Sigmoid colon (tissue), 7 donors: ENCODE data around the gene IGF2R. TPM values are rescaled to one million over a fixed set of nuclear protein-coding genes. Genes with fewer than 3 reads are reported as not detected.

Experiments
- DNase-seq: peaks from one replicate; pipeline ENCODE4 v3.0.0-alpha.2; 2019
- H3K27ac ChIP-seq, 4 donors: fragments of 200-600 bp; sonication (generic); one replicate each; pipeline ENCODE4 v1.5.1; 2016 to 2019; ENCODE audit warnings: mild to moderate bottlenecking in 1 of 4
- H3K27me3 ChIP-seq, 3 donors: fragments of 200-600 bp; sonication (generic); one replicate each; pipeline ENCODE4 v1.5.1; 2019; ENCODE audit warnings: mild to moderate bottlenecking in 1 of 3
- H3K36me3 ChIP-seq, 4 donors: fragments of 200-600 bp; sonication (generic); one replicate each; pipeline ENCODE4 v1.5.1; 2016 to 2019
- H3K4me1 ChIP-seq, 4 donors: fragments of 200-600 bp; sonication (generic); one replicate each; pipeline ENCODE4 v1.5.1; 2017 to 2019
- H3K4me3 ChIP-seq, 4 donors: fragments of 200-600 bp; sonication (generic); one replicate each; pipeline ENCODE4 v1.5.1; 2017 to 2019; ENCODE audit warnings: mild to moderate bottlenecking in 2 of 4, moderate library complexity in 1 of 4
- H3K9me3 ChIP-seq, 4 donors: fragments of 200-600 bp in 3 of 4; sonication (generic) in 3 of 4; one replicate each; pipeline versions ENCODE4 v1.5.1 to v1.6.1; 2013 to 2019
- EP300 ChIP-seq, 4 donors: sonication (generic); formaldehyde crosslinking; IDR thresholded peaks; one replicate each; pipeline ENCODE4 v1.6.1; 2017; ENCODE audit warnings: antibody characterized with exemption in 4 of 4
- POLR2A ChIP-seq, 2 donors: fragments of 450-650 bp; IDR thresholded peaks; one replicate each; pipeline ENCODE4 v1.6.1; 2016; ENCODE audit warnings: antibody characterized with exemption in 2 of 2, mild to moderate bottlenecking in 2 of 2, moderate library complexity in 2 of 2
- POLR2AphosphoS5 ChIP-seq, 4 donors: sonication (generic); formaldehyde crosslinking; IDR thresholded peaks; one replicate each; pipeline ENCODE4 v1.6.1; 2017; ENCODE audit warnings: antibody characterized with exemption in 4 of 4
- WGBS, 2 donors: extraction: QIAGEN DNeasy Blood & Tissue Kit; methylation state at CpG; one replicate each; pipeline ENCODE4 v1.1.7; 2013; 5-methylcytosine and 5-hydroxymethylcytosine counted together
- intact Hi-C: fragments of 100-400 bp; cut with DNase I; formaldehyde crosslinking; loops from one replicate; pipeline ENCODE4 v1.15.1; 2023
- polyA plus RNA-seq, 3 donors: library from polyadenylated mRNA; stranded (reverse); fragments of 200-250 nt; gene quantifications; one replicate each; pipeline ENCODE4 v1.2.3, GENCODE V29; 2013
- total RNA-seq, 4 donors: library from RNA; depleted of rRNA; stranded (reverse); fragments of >200 nt; gene quantifications; one replicate each; pipeline ENCODE4 v1.1.0, GENCODE V29; 2016
- TF ChIP-seq, protein P1 (sequence below), 4 experiments: fragments of 450-650 bp in 3 of 4; fragments of 200-600 bp in 1 of 4; IDR thresholded peaks; one replicate each; pipeline ENCODE4 v1.5.1; 2016 to 2019; ENCODE audit warnings: antibody characterized with exemption in 4 of 4, mild to moderate bottlenecking in 3 of 4, moderate library complexity in 2 of 4
- donor health status: healthy with polysubstance abuse.
- donor health status: Bipolar disorder and iron deficiency.
- donor health status: healthy.

The IGF2R gene
- total and polyA plus RNA-seq, 7 donors: 3.6 to 80.9 (median 41.3) TPM

GRCh38 chr6:160127270-160128124, 158.6 kb downstream of the IGF2R start:
- Histone ChIP-seq H3K27me3 (no peaks in the 10 kb centered on the region), H3K4me3 (no peak overlapping the region), H3K4me1 (no peaks in the 10 kb centered on the region), H3K36me3 (no peaks in the 10 kb centered on the region), H3K27ac (no peak overlapping the region), H3K9me3 (no peaks in the 10 kb centered on the region)
- 94 to 96% methylated on average over 16 of the region's 16 CpGs for WGBS, 2 donors
- no peak for DNase-seq
- intact Hi-C loops: no loop called here
- TF ChIP-seq, protein P1, sequence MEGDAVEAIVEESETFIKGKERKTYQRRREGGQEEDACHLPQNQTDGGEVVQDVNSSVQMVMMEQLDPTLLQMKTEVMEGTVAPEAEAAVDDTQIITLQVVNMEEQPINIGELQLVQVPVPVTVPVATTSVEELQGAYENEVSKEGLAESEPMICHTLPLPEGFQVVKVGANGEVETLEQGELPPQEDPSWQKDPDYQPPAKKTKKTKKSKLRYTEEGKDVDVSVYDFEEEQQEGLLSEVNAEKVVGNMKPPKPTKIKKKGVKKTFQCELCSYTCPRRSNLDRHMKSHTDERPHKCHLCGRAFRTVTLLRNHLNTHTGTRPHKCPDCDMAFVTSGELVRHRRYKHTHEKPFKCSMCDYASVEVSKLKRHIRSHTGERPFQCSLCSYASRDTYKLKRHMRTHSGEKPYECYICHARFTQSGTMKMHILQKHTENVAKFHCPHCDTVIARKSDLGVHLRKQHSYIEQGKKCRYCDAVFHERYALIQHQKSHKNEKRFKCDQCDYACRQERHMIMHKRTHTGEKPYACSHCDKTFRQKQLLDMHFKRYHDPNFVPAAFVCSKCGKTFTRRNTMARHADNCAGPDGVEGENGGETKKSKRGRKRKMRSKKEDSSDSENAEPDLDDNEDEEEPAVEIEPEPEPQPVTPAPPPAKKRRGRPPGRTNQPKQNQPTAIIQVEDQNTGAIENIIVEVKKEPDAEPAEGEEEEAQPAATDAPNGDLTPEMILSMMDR (IDR thresholded peaks at IDR 0.05): no peak
- TF ChIP-seq POLR2A (IDR thresholded peaks at IDR 0.05) (no peak), EP300 (IDR thresholded peaks at IDR 0.05) (no peak), POLR2AphosphoS5 (IDR thresholded peaks at IDR 0.05) (no peak)

DNA sequence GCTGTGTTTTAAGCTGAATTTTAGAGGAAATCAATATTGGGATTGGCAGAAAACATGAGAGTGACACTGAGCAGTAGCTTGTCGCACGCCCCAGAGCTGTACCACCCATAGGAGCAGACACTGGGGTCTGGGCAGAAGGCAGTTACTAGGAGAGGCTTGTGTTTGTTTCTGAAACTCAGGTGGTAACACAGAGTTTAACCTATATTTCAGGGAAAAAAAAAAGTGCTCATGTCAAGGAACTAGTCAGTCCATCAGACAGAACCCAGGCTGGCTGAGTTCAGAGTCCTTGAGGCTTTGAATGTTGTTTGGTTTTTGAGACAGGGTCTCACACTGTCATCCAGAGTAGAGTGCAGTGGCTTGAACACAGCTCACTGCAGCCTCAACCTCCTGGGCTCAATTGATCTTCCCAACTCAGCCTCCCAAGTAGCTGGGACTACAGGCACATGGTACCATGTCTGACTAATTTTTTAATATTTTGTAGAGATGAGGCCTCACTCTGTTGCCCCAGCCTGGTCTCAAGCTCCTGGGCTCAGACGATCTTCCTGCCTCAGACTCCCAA, 159.3 kb downstream of the IGF2R start:
- intact Hi-C loops: no loop called here
- 93 to 94% methylated on average over 3 of the region's 3 CpGs for WGBS, 2 donors
- no peaks in the 10 kb centered on the region for H3K36me3 ChIP-seq
- no peak for DNase-seq
- TF ChIP-seq, protein P1 (IDR thresholded peaks at IDR 0.05): no peak
- TF ChIP-seq POLR2AphosphoS5 (IDR thresholded peaks at IDR 0.05) (no peak), EP300 (IDR thresholded peaks at IDR 0.05) (no peak), POLR2A (IDR thresholded peaks at IDR 0.05) (no peak)
- no peak overlapping the region for H3K27ac ChIP-seq
- no peaks in the 10 kb centered on the region for H3K27me3 ChIP-seq
- no peaks in the 10 kb centered on the region for H3K9me3 ChIP-seq
- no peaks in the 10 kb centered on the region for H3K4me1 ChIP-seq
- H3K4me3 ChIP-seq: no peak overlapping the region

DNA sequence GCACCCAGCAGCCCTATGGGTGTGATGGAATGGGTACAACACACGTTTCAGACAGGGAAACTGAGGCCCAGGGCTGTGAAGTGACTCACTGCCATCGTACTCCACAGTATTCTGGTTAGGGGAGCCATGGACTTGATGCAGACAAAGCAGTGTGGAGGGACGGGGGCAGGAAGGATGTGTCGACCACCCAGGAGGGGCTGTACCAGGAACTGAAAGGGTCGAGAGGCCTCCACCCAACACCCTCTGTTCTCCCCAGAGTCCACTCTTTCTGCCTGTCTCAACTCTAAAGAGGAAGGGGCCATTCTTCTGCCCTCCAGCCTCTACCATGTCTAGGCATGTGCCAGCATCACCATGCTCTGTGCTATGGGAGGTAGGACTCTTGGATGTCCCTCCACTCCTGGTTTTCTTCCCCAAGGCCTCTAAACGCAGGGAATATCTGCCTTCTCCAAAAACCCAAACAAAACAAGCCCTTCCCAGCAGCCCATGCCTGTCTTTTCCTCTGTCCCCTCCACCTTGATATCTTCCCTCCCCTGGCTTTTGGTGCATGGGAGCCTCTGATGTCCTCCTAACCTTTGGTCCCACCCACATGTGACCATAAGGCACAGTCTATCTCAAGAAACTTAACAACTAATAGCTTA, 160.1 kb downstream of the IGF2R start:
- intact Hi-C loops: no loop called here
- Histone ChIP-seq H3K9me3 (no peaks in the 10 kb centered on the region), H3K36me3 (no peaks in the 10 kb centered on the region), H3K27me3 (no peaks in the 10 kb centered on the region), H3K27ac (no peak overlapping the region), H3K4me3 (no peak overlapping the region), H3K4me1 (no peaks in the 10 kb centered on the region)
- 77 to 85% methylated on average over 6 of the region's 6 CpGs for WGBS, 2 donors
- no peak for DNase-seq
- TF ChIP-seq POLR2AphosphoS5 (IDR thresholded peaks at IDR 0.05) (no peak), EP300 (IDR thresholded peaks at IDR 0.05) (no peak), POLR2A (IDR thresholded peaks at IDR 0.05) (no peak)
- TF ChIP-seq, protein P1 (IDR thresholded peaks at IDR 0.05): no peak

GRCh38 chr6:160129881-160130615, 161.2 kb downstream of the IGF2R start:
- TF ChIP-seq POLR2A (IDR thresholded peaks at IDR 0.05) (no peak), POLR2AphosphoS5 (IDR thresholded peaks at IDR 0.05) (no peak), EP300 (IDR thresholded peaks at IDR 0.05) (no peak)
- TF ChIP-seq, protein P1 (IDR thresholded peaks at IDR 0.05): no peak
- WGBS, 2 donors: 89 to 93% methylated on average over 10 of the region's 10 CpGs
- DNase-seq: no peak
- H3K4me1 ChIP-seq: no peaks in the 10 kb centered on the region
- no peaks in the 10 kb centered on the region for H3K27me3 ChIP-seq
- intact Hi-C loops: no loop called here
- no peak overlapping the region for H3K4me3 ChIP-seq
- no peaks in the 10 kb centered on the region for H3K36me3 ChIP-seq
- no peaks in the 10 kb centered on the region for H3K9me3 ChIP-seq
- no peak overlapping the region for H3K27ac ChIP-seq
